HG02798 (cell line): Measurements from ENCODE around the gene BHLHE40.

Experiments
- ATAC-seq: cut with Tn5 transposase; IDR thresholded peaks from one replicate; pipeline ENCODE4 v1.9.1; 2021; ENCODE audit warnings: mild to moderate bottlenecking; ENCODE audit not compliant: unreplicated experiment, poor library complexity

Gene BHLHE40

GRCh38 chr3:4982773-4983738, 3.8 kb downstream of the BHLHE40 start:
- ATAC-seq, result no peak

- peak; percentile 52 for ATAC-seq
Observed at GRCh38 chr3:4983739-4984510, 4.7 kb downstream of the BHLHE40 start.

- no peak for ATAC-seq
Observed at GRCh38 chr3:4984511-4984864, 5.3 kb downstream of the BHLHE40 start.

- ATAC-seq, result no peak
Observed at GRCh38 chr3:4985330-4986174, 6.3 kb downstream of the BHLHE40 start.

GRCh38 chr3:4986175-4986781, 7.0 kb downstream of the BHLHE40 start:
- ATAC-seq, result peak; percentile 23

- peak; percentile 66 for ATAC-seq
Observed at GRCh38 chr3:4986782-4987537, 7.7 kb downstream of the BHLHE40 start.

- ATAC-seq, result no peak
Observed at GRCh38 chr3:4987538-4988296, 8.5 kb downstream of the BHLHE40 start.

GRCh38 chr3:4988983-4989834, 10.0 kb downstream of the BHLHE40 start:
- ATAC-seq, result no peak

GRCh38 chr3:4990069-4990468, 10.8 kb downstream of the BHLHE40 start:
- ATAC-seq, result no peak

- no peak for ATAC-seq
Observed at GRCh38 chr3:4992118-4992517, 12.9 kb downstream of the BHLHE40 start.

- ATAC-seq, result no peak
Observed at GRCh38 chr3:4993276-4994143, 14.3 kb downstream of the BHLHE40 start.

GRCh38 chr3:4994144-4994730, 15.0 kb downstream of the BHLHE40 start:
- ATAC-seq, result peak; percentile 35

- ATAC-seq, result peak; percentile 74
Observed at GRCh38 chr3:4994823-4995499, 15.7 kb downstream of the BHLHE40 start.

- ATAC-seq, result no peak
Observed at GRCh38 chr3:4995500-4996053, 16.3 kb downstream of the BHLHE40 start.

- no peak for ATAC-seq
Observed at GRCh38 chr3:4996223-4996765, 17.1 kb downstream of the BHLHE40 start.
